Activated CD8-positive, alpha-beta memory T cell treated with anti-CD3 and anti-CD28 coated beads for 36 hours (primary cell): Measurements from ENCODE around the gene BOLL. TPM values are rescaled to one million over a fixed set of nuclear protein-coding genes. Genes with fewer than 3 reads are reported as not detected.
"Not testable (repeated sequence)": the region's sequence is repeated elsewhere in the genome, so short reads cannot be mapped to it uniquely, and the experiment has no call there.

Experiments
- CTCF ChIA-PET: fragments of 350-600 bp; sonication (Branson Sonifier 250); formaldehyde crosslinking; loops from one replicate; lab custom pipeline; 2021; ENCODE audit warnings: antibody characterized with exemption; lab: Charles Lee
- POLR2A ChIA-PET: fragments of 350-600 bp; sonication (Branson Sonifier 250); formaldehyde crosslinking; loops from one replicate; lab custom pipeline; 2021; ENCODE audit warnings: antibody characterized with exemption; lab: Charles Lee
- total RNA-seq, 2 experiments: library from RNA; stranded (reverse); gene quantifications; one replicate each; pipeline ENCODE4 v1.2.3, GENCODE V29; 2021

Gene BOLL
- not detected for total RNA-seq

GRCh38 chr2:197784956-197785941 lies at the start of gene BOLL:
Gene BOLL (minus strand): TSS chr2:197785319. CDS start chr2:197781850, 3,469 bp downstream.
- CTCF ChIA-PET = no interaction called here
- POLR2A ChIA-PET = no interaction called here

GRCh38 chr2:197834771-197835170 lies 49.7 kb upstream of the BOLL start:
- POLR2A ChIA-PET, CTCF ChIA-PET: not testable (repeated sequence)

GRCh38 chr2:197828464-197829135 lies 43.5 kb upstream of the BOLL start:
- CTCF ChIA-PET = no interaction called here
- POLR2A ChIA-PET = no interaction called here

- ChIA-PET POLR2A (no interaction called here), CTCF (interaction anchor here (0.7 kb wide), 1 partner anchor 16 kb away, joined by 3 read pairs; no protein-coding TSS in a partner anchor)
These were observed 42.5 kb upstream of the BOLL start for GRCh38 chr2:197827618-197828017.

GRCh38 chr2:197822333-197822732 lies 37.2 kb upstream of the BOLL start:
- ChIA-PET CTCF (no interaction called here), POLR2A (no interaction called here)

- POLR2A ChIA-PET = no interaction called here
- CTCF ChIA-PET = no interaction called here
These were observed 36.6 kb upstream of the BOLL start for GRCh38 chr2:197821550-197822289.

GRCh38 chr2:197814526-197814925 lies 29.4 kb upstream of the BOLL start:
- ChIA-PET POLR2A (no interaction called here), CTCF (interaction anchor here (1.7 kb wide), 1 partner anchor 9 kb away, joined by 6 read pairs; no protein-coding TSS in a partner anchor)

- CTCF ChIA-PET = interaction anchor here (0.6 to 1.7 kb wide), 3 partner anchors 10 to 27 kb away, joined by 3 to 6 read pairs (median 3); no protein-coding TSS in a partner anchor
- POLR2A ChIA-PET = no interaction called here
These were observed 28.1 kb upstream of the BOLL start for GRCh38 chr2:197813093-197813787.

- ChIA-PET POLR2A (no interaction called here), CTCF (no interaction called here)
These were observed 25.4 kb upstream of the BOLL start for GRCh38 chr2:197810491-197810890.

- POLR2A ChIA-PET = no interaction called here
- CTCF ChIA-PET = interaction anchor here (1.2 kb wide), 1 partner anchor 487 kb away, joined by 3 read pairs; no protein-coding TSS in a partner anchor
These were observed 24.9 kb upstream of the BOLL start for GRCh38 chr2:197810016-197810415.

- POLR2A ChIA-PET = no interaction called here
These were observed 23.9 kb upstream of the BOLL start for GRCh38 chr2:197809064-197809463.

GRCh38 chr2:197805715-197806633 lies 20.9 kb upstream of the BOLL start:
- POLR2A ChIA-PET = no interaction called here

More at GRCh38 chr2:197809064-197809463, 23.9 kb upstream of the BOLL start:
- CTCF ChIA-PET = interaction anchor here (0.6 to 1.2 kb wide), 3 partner anchors 386 to 488 kb away, joined by 3 read pairs; no protein-coding TSS in a partner anchor

GRCh38 chr2:197804758-197805714 lies 19.9 kb upstream of the BOLL start:
- ChIA-PET POLR2A (no interaction called here), CTCF (no interaction called here)

More at GRCh38 chr2:197805715-197806633, 20.9 kb upstream of the BOLL start:
- CTCF ChIA-PET = no interaction called here

GRCh38 chr2:197804049-197804757 lies 19.1 kb upstream of the BOLL start, which contains the start of gene PLCL1:
Gene PLCL1 (plus strand): TSS chr2:197804593.
- ChIA-PET POLR2A (no interaction called here), CTCF (interaction anchor here (0.5 to 0.9 kb wide), 2 partner anchors 16 to 651 kb away, joined by 3 to 5 read pairs; no protein-coding TSS in a partner anchor)

GRCh38 chr2:197803033-197803444 lies 17.9 kb upstream of the BOLL start:
- CTCF ChIA-PET = no interaction called here
- POLR2A ChIA-PET = no interaction called here

- POLR2A ChIA-PET = no interaction called here
- CTCF ChIA-PET = no interaction called here
These were observed 15.9 kb upstream of the BOLL start for GRCh38 chr2:197801033-197801432.
